ENCODE results near the gene VANGL2.
"Not testable (repeated sequence)": the region's sequence is repeated elsewhere in the genome, so short reads cannot be mapped to it uniquely, and the experiment has no call there.

Gene VANGL2

GRCh38 chr1:160370561-160371345 is 29.6 kb upstream of the VANGL2 start:
- in situ Hi-C loops (cut with HindIII; ENCODE audit: low sequenced_read_pairs), result no loop called here

- in situ Hi-C loops (cut with HindIII; ENCODE audit: low sequenced_read_pairs), result no loop called here
These were observed 29.1 kb upstream of the VANGL2 start for GRCh38 chr1:160371346-160371631.

- in situ Hi-C loops (cut with HindIII; ENCODE audit: low sequenced_read_pairs), result no loop called here
These were observed 28.6 kb upstream of the VANGL2 start for GRCh38 chr1:160371756-160372155.

GRCh38 chr1:160373696-160374095 is 26.7 kb upstream of the VANGL2 start:
- in situ Hi-C loops (cut with HindIII; ENCODE audit: low sequenced_read_pairs), result no loop called here

- in situ Hi-C loops (cut with HindIII; ENCODE audit: low sequenced_read_pairs), result no loop called here
These were observed 25.9 kb upstream of the VANGL2 start for GRCh38 chr1:160374306-160375110.

- in situ Hi-C loops (cut with HindIII; ENCODE audit: low sequenced_read_pairs), result no loop called here
These were observed 24.4 kb upstream of the VANGL2 start for GRCh38 chr1:160375788-160376524.

- in situ Hi-C loops (cut with HindIII; ENCODE audit: low sequenced_read_pairs), result no loop called here
These were observed 23.7 kb upstream of the VANGL2 start for GRCh38 chr1:160376525-160377131.

- in situ Hi-C loops (cut with HindIII; ENCODE audit: low sequenced_read_pairs), result no loop called here
These were observed 22.7 kb upstream of the VANGL2 start for GRCh38 chr1:160377585-160378206.

GRCh38 chr1:160384812-160385211 is 15.6 kb upstream of the VANGL2 start:
- in situ Hi-C loops (cut with HindIII; ENCODE audit: low sequenced_read_pairs), result not testable (repeated sequence)

- in situ Hi-C loops (cut with HindIII; ENCODE audit: low sequenced_read_pairs), result not testable (repeated sequence)
These were observed 12.0 kb upstream of the VANGL2 start for GRCh38 chr1:160388406-160388805.

- in situ Hi-C loops (cut with HindIII; ENCODE audit: low sequenced_read_pairs), result no loop called here
These were observed 5.7 kb upstream of the VANGL2 start for GRCh38 chr1:160394673-160395072.

- in situ Hi-C loops (cut with HindIII; ENCODE audit: low sequenced_read_pairs), result no loop called here
These were observed 2.7 kb upstream of the VANGL2 start for GRCh38 chr1:160397651-160398050.

- in situ Hi-C loops (cut with HindIII; ENCODE audit: low sequenced_read_pairs), result no loop called here
These were observed 1.5 kb upstream of the VANGL2 start for GRCh38 chr1:160398823-160399222.

- in situ Hi-C loops (cut with HindIII; ENCODE audit: low sequenced_read_pairs), result no loop called here
These were observed 681 bp upstream of the VANGL2 start for GRCh38 chr1:160399544-160400222.

- in situ Hi-C loops (cut with HindIII; ENCODE audit: low sequenced_read_pairs), result no loop called here
These were observed 502 bp downstream of the VANGL2 start for GRCh38 chr1:160400646-160401486.

GRCh38 chr1:160401487-160401805 is 1.1 kb downstream of the VANGL2 start:
- in situ Hi-C loops (cut with HindIII; ENCODE audit: low sequenced_read_pairs), result no loop called here

- in situ Hi-C loops (cut with HindIII; ENCODE audit: low sequenced_read_pairs), result no loop called here
These were observed 1.8 kb downstream of the VANGL2 start for GRCh38 chr1:160402001-160402795.

GRCh38 chr1:160403244-160403643 is 2.9 kb downstream of the VANGL2 start:
- in situ Hi-C loops (cut with HindIII; ENCODE audit: low sequenced_read_pairs), result no loop called here

GRCh38 chr1:160404094-160404493 is 3.7 kb downstream of the VANGL2 start:
- in situ Hi-C loops (cut with HindIII; ENCODE audit: low sequenced_read_pairs), result no loop called here
